Left renal pelvis (tissue), 4 donors: ENCODE data around the gene VWCE. TPM values are rescaled to one million over a fixed set of nuclear protein-coding genes. Genes with fewer than 3 reads are reported as not detected.
"Not testable (repeated sequence)": the region's sequence is repeated elsewhere in the genome, so short reads cannot be mapped to it uniquely, and the experiment has no call there.

ENCODE experiments used
- DNase-seq, 4 donors: peaks; one replicate each; pipeline ENCODE4 v3.0.0-alpha.2; 2013; ENCODE audit warnings: low read depth in 4 of 4, low spot score in 3 of 4
- polyA plus RNA-seq, 4 donors: library from polyadenylated mRNA; unstranded; fragments of 120-200 nt; gene quantifications; one replicate each; pipeline ENCODE4 v1.2.1, GENCODE V29; 2013; ENCODE audit not compliant: insufficient read length in 4 of 4

The VWCE gene
- polyA plus RNA-seq, 4 donors = 1.5 to 4.1 (median 2.9) TPM

- not testable (repeated sequence) for DNase-seq
These were observed 73.1 kb downstream of the VWCE start, which contains the start of gene PGA4 for GRCh38 chr11:61222047-61222446. Gene PGA4, plus strand, starts transcription at chr11:61222347. Its CDS starts 54 bp downstream, at chr11:61222401.

DNA sequence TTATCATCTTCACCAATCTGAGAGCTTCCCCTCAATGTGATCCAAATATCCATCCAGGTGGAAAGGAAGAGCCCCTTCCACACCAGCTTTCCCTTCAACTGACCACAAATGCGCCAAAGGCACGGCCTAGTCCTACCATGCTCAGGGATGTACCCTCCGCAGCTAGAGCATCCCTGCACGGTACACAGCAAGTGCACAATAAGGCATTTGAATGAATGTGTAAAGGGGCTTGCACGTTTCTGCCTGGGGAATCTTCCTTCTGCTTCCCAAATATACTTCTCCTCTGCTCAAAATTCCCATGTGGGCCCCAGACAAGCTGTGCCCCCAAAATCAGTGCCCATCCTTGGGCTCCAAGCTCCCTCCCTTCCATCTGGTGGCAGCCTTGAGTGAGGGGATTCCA is 76.1 kb downstream of the VWCE start:
- not testable (repeated sequence) for DNase-seq

DNA sequence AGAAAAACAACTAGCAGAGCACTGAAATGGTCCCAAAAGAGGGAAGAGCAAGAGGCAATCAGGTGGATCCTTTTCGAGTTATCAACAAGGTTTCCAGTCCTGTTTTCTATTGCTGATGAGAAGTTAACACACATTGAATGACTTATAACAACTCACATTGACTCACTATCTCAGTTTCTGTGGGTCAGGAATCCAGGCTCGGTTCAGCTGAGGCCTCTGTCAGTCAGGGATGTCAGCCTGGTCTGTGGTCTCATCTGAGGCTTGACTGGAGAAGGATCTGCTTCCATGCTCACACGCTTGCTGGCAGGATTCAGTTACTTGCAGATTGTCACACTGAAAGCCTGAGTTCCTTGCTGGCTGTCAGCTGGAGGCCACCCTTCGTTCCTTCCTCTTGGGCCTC is 76.8 kb downstream of the VWCE start:
- DNase-seq = not testable (repeated sequence)

- not testable (repeated sequence) for DNase-seq
These were observed 81.3 kb downstream of the VWCE start for GRCh38 chr11:61213711-61214324.

GRCh38 chr11:61212202-61212601 is 82.9 kb downstream of the VWCE start:
- DNase-seq = not testable (repeated sequence)

DNA sequence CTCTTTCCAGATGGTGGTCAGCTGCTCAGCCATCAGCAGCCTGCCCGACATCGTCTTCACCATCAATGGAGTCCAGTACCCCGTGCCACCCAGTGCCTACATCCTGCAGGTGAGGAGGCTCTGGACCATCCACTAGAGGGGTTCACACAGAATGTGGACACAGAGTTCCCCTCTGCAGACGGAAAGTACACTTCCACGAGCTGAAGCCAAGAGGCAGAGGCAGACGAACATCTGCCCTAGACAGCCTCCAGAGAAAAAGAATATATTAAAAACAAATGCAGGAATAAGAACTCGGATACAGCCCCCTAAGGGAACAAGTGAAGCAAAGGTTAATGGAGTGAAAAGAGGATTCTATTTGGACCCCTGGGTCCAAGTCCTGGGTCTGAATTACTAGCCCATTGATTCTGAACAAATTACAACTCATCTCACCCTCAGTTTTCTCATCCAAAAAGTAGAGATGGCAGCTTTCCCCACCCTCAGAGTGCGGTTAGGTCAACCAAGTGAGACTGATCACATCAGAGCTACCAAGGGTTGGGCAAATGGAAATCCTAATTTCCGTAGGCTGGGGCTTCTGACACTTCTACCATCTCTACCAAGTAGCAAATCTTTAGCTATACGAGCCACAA is 83.7 kb downstream of the VWCE start:
- not testable (repeated sequence) for DNase-seq

- DNase-seq = not testable (repeated sequence)
These were observed 84.5 kb downstream of the VWCE start for GRCh38 chr11:61210629-61211028.

Other genes with a start within 250 kb of the VWCE start
- under 1 TPM; 0.06 to 0.42 (median 0.08) TPM for gene CD5, start 192.8 kb downstream of the VWCE start, polyA plus RNA-seq
- 10 to 100 TPM; 14.1 to 22.8 (median 17.1) TPM for gene VPS37C, start 133.9 kb downstream of the VWCE start, polyA plus RNA-seq
- gene PGA3, start 91.8 kb downstream of the VWCE start, polyA plus RNA-seq = 1 to 10 TPM in 1 of 4 donors, under 1 TPM in 2, not detected in 1; 0.29 to 1.3 (median 0.32) TPM
- 1 to 10 TPM in 1 of 4 donors, under 1 TPM in 2, not detected in 1; 0.86 to 1.9 (median 0.90) TPM for gene PGA4, start 73.0 kb downstream of the VWCE start, polyA plus RNA-seq
- gene PGA5, start 54.1 kb downstream of the VWCE start, polyA plus RNA-seq = 1 to 10 TPM in 1 of 4 donors, under 1 TPM in 3; 0.11 to 1.0 (median 0.32) TPM
- 100 to 1,000 TPM; 160 to 225 (median 204) TPM for gene DDB1, start 37.8 kb upstream of the VWCE start, polyA plus RNA-seq
- gene TKFC, start 37.9 kb upstream of the VWCE start, polyA plus RNA-seq = 10 to 100 TPM; 28.0 to 63.9 (median 48.7) TPM
- gene CYB561A3, start 66.6 kb upstream of the VWCE start, polyA plus RNA-seq = 10 to 100 TPM; 26.6 to 32.9 (median 28.6) TPM
- gene TMEM138, start 67.1 kb upstream of the VWCE start, polyA plus RNA-seq = 10 to 100 TPM; 39.4 to 50.7 (median 46.1) TPM
- gene TMEM216, start 97.3 kb upstream of the VWCE start, polyA plus RNA-seq = 10 to 100 TPM; 32.9 to 36.3 (median 35.3) TPM
- gene CPSF7, start 134.7 kb upstream of the VWCE start, polyA plus RNA-seq = 100 to 1,000 TPM; 101 to 119 (median 104) TPM
- gene SDHAF2, start 134.8 kb upstream of the VWCE start, polyA plus RNA-seq = 10 to 100 TPM; 44.6 to 60.7 (median 45.9) TPM
- gene LRRC10B, start 213.4 kb upstream of the VWCE start, polyA plus RNA-seq = 1 to 10 TPM; 1.2 to 3.0 (median 1.5) TPM